Small intestine (tissue), 7 donors: ENCODE measurements around the gene SSH3. TPM values are rescaled to one million over a fixed set of nuclear protein-coding genes. Genes with fewer than 3 reads are reported as not detected.

ENCODE experiments used
- DNase-seq, 2 donors: peaks; one replicate each; pipeline versions ENCODE4 v3.0.0 to v3.0.0-alpha.2; 2013
- FAIRE-seq: peaks from 2 replicates; lab custom pipeline; 2012; peaks lifted over from hg19 to GRCh38; lab: Jason Lieb, UNC
- H3K27ac ChIP-seq, 3 donors: one replicate each; pipeline ENCODE4 v1.5.1; 2013; ENCODE audit warnings: low read length in 2 of 3, mild to moderate bottlenecking in 2 of 3, control low read depth in 1 of 3, inconsistent platforms in 1 of 3, low read depth in 1 of 3, moderate library complexity in 1 of 3
- H3K27me3 ChIP-seq, 3 donors: one replicate each; pipeline ENCODE4 v1.6.1; 2013; ENCODE audit warnings: low read length in 3 of 3, inconsistent platforms in 1 of 3; ENCODE audit not compliant: control insufficient read depth in 3 of 3, insufficient read depth in 3 of 3
- H3K36me3 ChIP-seq, 3 donors: one replicate each; pipeline ENCODE4 v1.6.1; 2013; ENCODE audit warnings: low read length in 3 of 3, inconsistent platforms in 1 of 3, low read depth in 1 of 3, mild to moderate bottlenecking in 1 of 3, moderate library complexity in 1 of 3; ENCODE audit not compliant: control insufficient read depth in 3 of 3, insufficient read depth in 2 of 3
- H3K4me1 ChIP-seq, 3 donors: one replicate each; pipeline ENCODE4 v1.6.1; 2013; ENCODE audit warnings: low read length in 2 of 3, inconsistent platforms in 1 of 3, low read depth in 1 of 3, mild to moderate bottlenecking in 1 of 3, moderate library complexity in 1 of 3; ENCODE audit not compliant: control insufficient read depth in 3 of 3, insufficient read depth in 2 of 3
- H3K4me3 ChIP-seq, 3 donors: one replicate each; pipeline ENCODE4 v1.5.1; 2013; ENCODE audit warnings: low read length in 3 of 3, control low read depth in 1 of 3, inconsistent platforms in 1 of 3, low read depth in 1 of 3, mild to moderate bottlenecking in 1 of 3, moderate library complexity in 1 of 3
- H3K9me3 ChIP-seq, 2 donors: one replicate each; pipeline ENCODE4 v1.6.1; 2013; ENCODE audit warnings: low read depth in 1 of 2, low read length in 1 of 2; ENCODE audit not compliant: control insufficient read depth in 2 of 2, insufficient read depth in 1 of 2
- WGBS, 3 donors: extraction: QIAGEN DNeasy Blood & Tissue Kit; methylation state at CpG; one replicate each; pipeline ENCODE4 v1.1.7; 2013; 5-methylcytosine and 5-hydroxymethylcytosine counted together
- polyA plus RNA-seq, 4 donors: library from polyadenylated mRNA; stranded (reverse) in 3 of 4; unstranded in 1 of 4; fragments of 200-250 nt in 3 of 4; fragments of 120-200 nt in 1 of 4; gene quantifications; one replicate each; pipeline versions ENCODE4 v1.2.1 to v1.2.3, GENCODE V29; 2013
- donor health status: healthy with polysubstance abuse.
- donor health status: control.
- donor health status: control.
- donor health status: Bipolar disorder and iron deficiency.
- donor health status: healthy.

Gene SSH3
- polyA plus RNA-seq, 4 donors = 27.5 to 55.2 (median 32.7) TPM

- Histone ChIP-seq H3K9me3 (no peaks in the 10 kb centered on the region), H3K27me3 (no peaks in the 10 kb centered on the region), H3K27ac (peak overlapping the region in 1 of 3 donors; percentile 93), H3K36me3 (peaks cover 2 to 87% (median 3%) of the 10 kb centered on the region in 3 donors), H3K4me3 (no peak overlapping the region), H3K4me1 (peaks cover 12 to 60% (median 15%) of the 10 kb centered on the region in 3 donors)
- FAIRE-seq (no peak), DNase-seq (no peak)
- 52 to 76% (median 68%) methylated on average over 5 of the region's 5 CpGs for WGBS, 3 donors
Observed at GRCh38 chr11:67271205-67271540, 32.2 kb upstream of the SSH3 start.

- peak overlapping the region in 2 of 3 donors; percentile 9 to 39 for H3K27ac ChIP-seq
- no peaks in the 10 kb centered on the region for H3K27me3 ChIP-seq
- H3K9me3 ChIP-seq = no peaks in the 10 kb centered on the region
- no peak for FAIRE-seq
- peaks cover 12 to 65% (median 15%) of the 10 kb centered on the region in 3 donors for H3K4me1 ChIP-seq
- peak in 1 of 2 donors; percentile 20 for DNase-seq
- peak overlapping the region in 1 of 3 donors; percentile 31 for H3K4me3 ChIP-seq
- peaks cover 2 to 92% (median 3%) of the 10 kb centered on the region in 3 donors for H3K36me3 ChIP-seq
- WGBS, 3 donors = 58 to 77% (median 63%) methylated on average over 19 of the region's 19 CpGs
Observed at GRCh38 chr11:67271541-67272284, 31.6 kb upstream of the SSH3 start.

- no peak for FAIRE-seq
- peaks cover 15 to 71% (median 15%) of the 10 kb centered on the region in 3 donors for H3K4me1 ChIP-seq
- peaks cover 2 to 100% (median 3%) of the 10 kb centered on the region in 3 donors for H3K36me3 ChIP-seq
- DNase-seq = no peak
- 58 to 73% (median 59%) methylated on average over 21 to 23 of the region's 23 CpGs for WGBS, 3 donors
- H3K9me3 ChIP-seq = no peaks in the 10 kb centered on the region
- H3K4me3 ChIP-seq = peak overlapping the region in 1 of 3 donors; percentile 31
- no peaks in the 10 kb centered on the region for H3K27me3 ChIP-seq
- peak overlapping the region in 2 of 3 donors; percentile 9 to 39 for H3K27ac ChIP-seq
Observed at GRCh38 chr11:67272327-67273259, 30.7 kb upstream of the SSH3 start.

GRCh38 chr11:67273260-67273990 is 29.9 kb upstream of the SSH3 start:
- H3K4me1 ChIP-seq = peaks cover 15 to 71% (median 19%) of the 10 kb centered on the region in 3 donors
- H3K27ac ChIP-seq = peak overlapping the region in 2 of 3 donors; percentile 39 to 50
- H3K9me3 ChIP-seq = no peaks in the 10 kb centered on the region
- peaks cover 2 to 100% (median 3%) of the 10 kb centered on the region in 3 donors for H3K36me3 ChIP-seq
- WGBS, 3 donors = 46 to 63% (median 52%) methylated on average over 14 of the region's 14 CpGs
- DNase-seq (no peak), FAIRE-seq (no peak)
- no peaks in the 10 kb centered on the region for H3K27me3 ChIP-seq
- H3K4me3 ChIP-seq = no peak overlapping the region

GRCh38 chr11:67274768-67275605 is 28.3 kb upstream of the SSH3 start:
- peaks cover 3 to 100% (median 7%) of the 10 kb centered on the region in 3 donors for H3K36me3 ChIP-seq
- H3K4me3 ChIP-seq = no peak overlapping the region
- FAIRE-seq = no peak

GRCh38 chr11:67275606-67276409 is 27.5 kb upstream of the SSH3 start:
- Histone ChIP-seq H3K9me3 (no peaks in the 10 kb centered on the region), H3K4me3 (no peak overlapping the region), H3K27ac (peak overlapping the region in 2 of 3 donors; percentile 38 to 42), H3K27me3 (no peaks in the 10 kb centered on the region), H3K36me3 (peaks cover 3 to 100% (median 11%) of the 10 kb centered on the region in 3 donors), H3K4me1 (peaks cover 0 to 50% (median 9%) of the 10 kb centered on the region in 3 donors)
- WGBS, 3 donors = 83 to 89% (median 83%) methylated on average over 17 of the region's 17 CpGs
- FAIRE-seq = no peak
- no peak for DNase-seq

More at GRCh38 chr11:67274768-67275605, 28.3 kb upstream of the SSH3 start:
- H3K9me3 ChIP-seq = no peaks in the 10 kb centered on the region
- peaks cover 3 to 58% (median 9%) of the 10 kb centered on the region in 3 donors for H3K4me1 ChIP-seq
- 63 to 81% (median 70%) methylated on average over 30 to 35 of the region's 35 CpGs for WGBS, 3 donors
- H3K27ac ChIP-seq = peak overlapping the region in 2 of 3 donors; percentile 42 to 43
- H3K27me3 ChIP-seq = no peaks in the 10 kb centered on the region
- DNase-seq = no peak

GRCh38 chr11:67276781-67277230 is 26.5 kb upstream of the SSH3 start:
- DNase-seq (peak in 1 of 2 donors; percentile 21), FAIRE-seq (no peak)
- Histone ChIP-seq H3K27ac (peak overlapping the region; percentile 70 to 97 (median 71)), H3K27me3 (no peaks in the 10 kb centered on the region), H3K4me3 (peak overlapping the region in 1 of 3 donors; percentile 14), H3K9me3 (no peaks in the 10 kb centered on the region), H3K4me1 (peaks cover 0 to 45% (median 9%) of the 10 kb centered on the region in 3 donors), H3K36me3 (peaks cover 8 to 100% (median 21%) of the 10 kb centered on the region in 3 donors)
- WGBS, 3 donors = 24 to 29% (median 27%) methylated on average over 16 of the region's 16 CpGs
